CD4-positive, alpha-beta T cell treated with Interleukin-12 subunit alpha and Interleukin-12 subunit beta, for 1 hour (primary cell): ENCODE data around the gene SSMEM1.

Source experiments
- DNase-seq: peaks from one replicate; pipeline ENCODE4 v3.0.0-alpha.2; 2020

The SSMEM1 gene

DNA sequence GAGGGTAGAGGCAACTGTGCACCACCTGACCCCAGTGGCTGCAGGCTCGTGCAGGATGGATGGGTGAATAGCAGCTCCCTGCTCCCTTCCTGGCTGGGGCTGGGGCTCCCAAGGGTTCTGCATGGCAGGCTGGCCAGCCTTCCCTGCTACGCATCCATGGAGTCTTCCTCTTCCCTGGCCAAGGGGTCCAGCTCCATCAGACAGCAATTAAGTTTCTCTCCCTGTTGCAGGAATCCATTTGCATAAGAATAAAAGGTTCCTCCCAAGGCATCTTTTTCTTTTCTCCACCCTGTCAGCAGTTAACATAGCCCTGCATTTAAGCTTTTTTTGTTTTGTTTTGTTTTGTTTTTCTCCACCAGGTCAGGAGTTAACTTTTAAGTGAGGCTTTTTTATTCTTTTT lies 49.0 kb downstream of the SSMEM1 start:
- no peak for DNase-seq

- no peak for DNase-seq
These were observed 50.9 kb downstream of the SSMEM1 start for GRCh38 chr7:130258494-130259078.

GRCh38 chr7:130262448-130262847 lies 54.8 kb downstream of the SSMEM1 start:
- no peak for DNase-seq

DNA sequence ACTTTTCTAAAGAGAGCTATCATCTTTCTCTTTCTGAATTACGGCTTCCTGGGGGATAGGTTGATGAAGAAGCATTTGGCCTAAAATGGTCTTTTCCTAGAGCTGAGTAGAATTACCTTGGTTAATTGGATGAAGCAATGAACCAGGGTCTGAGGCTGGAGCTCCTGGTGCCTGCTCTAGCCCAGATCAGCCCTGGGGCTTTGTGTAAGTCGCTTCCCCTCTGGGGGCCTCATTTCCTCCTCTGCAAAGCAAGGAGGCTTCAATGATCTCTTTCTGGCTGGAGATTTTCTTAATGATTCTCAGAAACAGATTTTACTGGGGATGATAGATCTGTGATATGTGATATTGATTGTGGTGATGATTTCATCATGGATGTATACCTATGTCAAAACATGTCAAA lies 55.5 kb downstream of the SSMEM1 start:
- DNase-seq: no peak
